Measurements from ENCODE around the gene SLC49A3.
"Not testable (repeated sequence)": the region's sequence is repeated elsewhere in the genome, so short reads cannot be mapped to it uniquely, and the experiment has no call there.

SLC49A3 gene

GRCh38 chr4:680091-680490 lies 8.9 kb downstream of the SLC49A3 start:
- no peak for DNase-seq

- DNase-seq: no peak
Observed at GRCh38 chr4:679629-680028, 9.3 kb downstream of the SLC49A3 start.

GRCh38 chr4:679104-679481 lies 9.9 kb downstream of the SLC49A3 start:
- no peak for DNase-seq

GRCh38 chr4:678331-679103 lies 10.4 kb downstream of the SLC49A3 start:
- no peak for DNase-seq

- peak; percentile 25 for DNase-seq
Observed at GRCh38 chr4:677431-678293, 11.3 kb downstream of the SLC49A3 start.

GRCh38 chr4:676871-677235 lies 12.1 kb downstream of the SLC49A3 start:
- DNase-seq: no peak

GRCh38 chr4:675980-676870 lies 12.7 kb downstream of the SLC49A3 start:
- DNase-seq: no peak

- peak; percentile 11 for DNase-seq
Observed at GRCh38 chr4:675036-675882, 13.7 kb downstream of the SLC49A3 start.

GRCh38 chr4:674172-675035 lies 14.5 kb downstream of the SLC49A3 start, which contains the start of the genes ATP5ME and MYL5:
ATP5ME (minus strand) TSS chr4:674276; CDS start chr4:674247, 29 bp downstream.
MYL5 (plus strand) TSS chr4:674542; CDS start chr4:678027, 3,485 bp downstream.
- DNase-seq: peak; percentile 95

GRCh38 chr4:673349-674091 lies 15.4 kb downstream of the SLC49A3 start:
- no peak for DNase-seq

- no peak for DNase-seq
Observed at GRCh38 chr4:671769-672168, 17.2 kb downstream of the SLC49A3 start.

- DNase-seq: not testable (repeated sequence)
Observed at GRCh38 chr4:669806-670559, 19.0 kb downstream of the SLC49A3 start.

- not testable (repeated sequence) for DNase-seq
Observed at GRCh38 chr4:668219-668618, 20.7 kb downstream of the SLC49A3 start.

GRCh38 chr4:667545-667925 lies 21.4 kb downstream of the SLC49A3 start:
- no peak for DNase-seq

GRCh38 chr4:666822-667544 lies 22.0 kb downstream of the SLC49A3 start:
- DNase-seq: no peak

GRCh38 chr4:666436-666810 lies 22.5 kb downstream of the SLC49A3 start:
- DNase-seq: no peak

- no peak for DNase-seq
Observed at GRCh38 chr4:665751-666435, 23.1 kb downstream of the SLC49A3 start.

GRCh38 chr4:665381-665750 lies 23.6 kb downstream of the SLC49A3 start:
- no peak for DNase-seq
